Suprapubic skin (tissue), 4 donors: ENCODE data around the gene RILPL1. TPM values are rescaled to one million over a fixed set of nuclear protein-coding genes. Genes with fewer than 3 reads are reported as not detected.

ENCODE experiments used
- DNase-seq, 2 donors: peaks; one replicate each; pipeline ENCODE4 v3.0.0-alpha.2; 2019; ENCODE audit warnings: low spot score in 2 of 2
- H3K27ac ChIP-seq: fragments of 200-600 bp; sonication (generic); one replicate; pipeline ENCODE4 v1.5.1; 2019
- H3K27me3 ChIP-seq: fragments of 200-600 bp; sonication (generic); one replicate; pipeline ENCODE4 v1.5.1; 2019
- H3K36me3 ChIP-seq: fragments of 200-600 bp; sonication (generic); one replicate; pipeline ENCODE4 v1.5.1; 2019
- H3K4me1 ChIP-seq: fragments of 200-600 bp; sonication (generic); one replicate; pipeline ENCODE4 v1.5.1; 2019
- H3K4me3 ChIP-seq: fragments of 200-600 bp; sonication (generic); one replicate; pipeline ENCODE4 v1.5.1; 2019; ENCODE audit warnings: mild to moderate bottlenecking
- H3K9me3 ChIP-seq: fragments of 200-600 bp; sonication (generic); one replicate; pipeline ENCODE4 v1.5.1; 2019
- CTCF ChIP-seq, 2 donors: fragments of 200-600 bp in 1 of 2; fragments of 450-650 bp in 1 of 2; sonication (generic) in 1 of 2; IDR thresholded peaks; one replicate each; pipeline ENCODE4 v1.5.1; 2016 to 2019; ENCODE audit warnings: antibody characterized with exemption in 2 of 2, mild to moderate bottlenecking in 1 of 2, moderate library complexity in 1 of 2
- EP300 ChIP-seq: sonication (generic); formaldehyde crosslinking; IDR thresholded peaks from one replicate; pipeline ENCODE4 v1.6.1; 2017; ENCODE audit warnings: antibody characterized with exemption
- POLR2A ChIP-seq, 2 donors: fragments of 450-650 bp; IDR thresholded peaks; one replicate each; pipeline ENCODE4 v1.6.1; 2017; ENCODE audit warnings: antibody characterized with exemption in 2 of 2, mild to moderate bottlenecking in 2 of 2, moderate library complexity in 2 of 2
- POLR2AphosphoS5 ChIP-seq, 3 donors: sonication (generic); formaldehyde crosslinking; IDR thresholded peaks; one replicate each; pipeline ENCODE4 v1.6.1; 2017; ENCODE audit warnings: antibody characterized with exemption in 3 of 3
- WGBS: methylation state at CpG from one replicate; pipeline ENCODE4 v1.1.5; 2018; 5-methylcytosine and 5-hydroxymethylcytosine counted together
- total RNA-seq, 4 donors: library from RNA; depleted of rRNA; stranded (reverse); fragments of >200 nt; gene quantifications; one replicate each; pipeline ENCODE4 v1.1.0, GENCODE V29; 2016

RILPL1 gene
- total RNA-seq, 4 donors from 2014 or later, result 16.4 to 36.2 (median 24.2) TPM

GRCh38 chr12:123446333-123446713 is 87.2 kb downstream of the RILPL1 start:
- no peaks in the 10 kb centered on the region for H3K36me3 ChIP-seq
- no peaks in the 10 kb centered on the region for H3K9me3 ChIP-seq
- WGBS, result 56% methylated on average over 4 of the region's 4 CpGs
- peak overlapping the region; percentile 31 for H3K27ac ChIP-seq
- H3K4me1 ChIP-seq, result peaks cover 23% of the 10 kb centered on the region
- no peaks in the 10 kb centered on the region for H3K27me3 ChIP-seq
- no peak for DNase-seq
- no peak for TF ChIP-seq CTCF (IDR thresholded peaks at IDR 0.05)
- no peak overlapping the region for H3K4me3 ChIP-seq

- 33% methylated on average over 16 of the region's 18 CpGs for WGBS
Observed at GRCh38 chr12:123445388-123446332, 87.9 kb downstream of the RILPL1 start.

GRCh38 chr12:123444092-123445026 is 89.2 kb downstream of the RILPL1 start:
- peaks cover 23% of the 10 kb centered on the region for H3K4me1 ChIP-seq
- TF ChIP-seq POLR2A (IDR thresholded peaks at IDR 0.05) (no peak), POLR2AphosphoS5 (IDR thresholded peaks at IDR 0.05) (no peak), EP300 (no peak), CTCF (IDR thresholded peaks at IDR 0.05) (no peak)
- no peak overlapping the region for H3K4me3 ChIP-seq
- H3K9me3 ChIP-seq, result no peaks in the 10 kb centered on the region
- H3K27ac ChIP-seq, result peak overlapping the region; percentile 10
- no peaks in the 10 kb centered on the region for H3K36me3 ChIP-seq
- no peak for DNase-seq
- H3K27me3 ChIP-seq, result no peaks in the 10 kb centered on the region
- 74% methylated on average over 8 of the region's 8 CpGs for WGBS

More at GRCh38 chr12:123445388-123446332, 87.9 kb downstream of the RILPL1 start:
- H3K27ac ChIP-seq, result peak overlapping the region; percentile 72
- TF ChIP-seq POLR2AphosphoS5 (IDR thresholded peaks at IDR 0.05) (no peak), EP300 (no peak), CTCF (IDR thresholded peaks at IDR 0.05) (no peak), POLR2A (IDR thresholded peaks at IDR 0.05) (no peak)
- no peaks in the 10 kb centered on the region for H3K27me3 ChIP-seq
- no peaks in the 10 kb centered on the region for H3K9me3 ChIP-seq
- no peak for DNase-seq
- peaks cover 23% of the 10 kb centered on the region for H3K4me1 ChIP-seq
- H3K36me3 ChIP-seq, result no peaks in the 10 kb centered on the region
- H3K4me3 ChIP-seq, result no peak overlapping the region

- H3K4me3 ChIP-seq, result no peak overlapping the region
- H3K27ac ChIP-seq, result no peak overlapping the region
- H3K4me1 ChIP-seq, result peaks cover 23% of the 10 kb centered on the region
- H3K27me3 ChIP-seq, result no peaks in the 10 kb centered on the region
- no peak for DNase-seq
- no peaks in the 10 kb centered on the region for H3K9me3 ChIP-seq
- no peaks in the 10 kb centered on the region for H3K36me3 ChIP-seq
- TF ChIP-seq POLR2AphosphoS5 (IDR thresholded peaks at IDR 0.05) (no peak), EP300 (no peak), CTCF (IDR thresholded peaks at IDR 0.05) (no peak), POLR2A (IDR thresholded peaks at IDR 0.05) (no peak)
- 81% methylated on average over 4 of the region's 4 CpGs for WGBS
Observed at GRCh38 chr12:123442774-123443173, 90.7 kb downstream of the RILPL1 start.
